22Rv1 (cell line): ENCODE measurements around the gene CAMK4.

Experiments used
- CTCF ChIP-seq: fragments of 450-650 bp; IDR thresholded peaks from 2 replicates; pipeline ENCODE4 v1.5.1; 2017; ENCODE audit warnings: mild to moderate bottlenecking
- ZFX ChIP-seq: fragments of 450-650 bp; IDR thresholded peaks from 2 replicates; pipeline ENCODE4 v1.6.1; 2017; ENCODE audit warnings: antibody characterized with exemption, borderline replicate concordance

- TF ChIP-seq CTCF (no peak), ZFX (no peak)
Measured at GRCh38 chr5:111345731-111346130, 121.5 kb downstream of the CAMK4 start.
